ENCODE measurements around the gene UBL3.

GRCh38 chr13:29815336-29815735, 35.1 kb downstream of the UBL3 start:
- TF ChIP-seq EZH2 (IDR thresholded peaks at IDR 0.05; ENCODE audit: low read length, unreplicated experiment) = no peak
- no peak for TF ChIP-seq CTCF (conservative IDR thresholded peaks at IDR 0.05; ENCODE audit: low read depth, low read length)

Measured in PC-3 (cell line).